NT2/D1 (cell line): ENCODE measurements around the gene CTNNB1.

Experiments used
- SUZ12 ChIP-seq: IDR thresholded peaks from 2 replicates; pipeline ENCODE4 v1.6.1; 2011; ENCODE audit not compliant: insufficient read length, insufficient read depth; ENCODE audit errors: extremely low read depth
- YY1 ChIP-seq: IDR thresholded peaks from 2 replicates; pipeline ENCODE4 v1.6.1; 2011; ENCODE audit not compliant: insufficient read length, insufficient read depth

- TF ChIP-seq SUZ12, result no peak
- no peak for TF ChIP-seq YY1
Measured at GRCh38 chr3:41190509-41191284, 8.6 kb upstream of the CTNNB1 start.
